HG02884 (cell line): ENCODE results near the gene TCIRG1.

Source experiments
- ATAC-seq: cut with Tn5 transposase; IDR thresholded peaks from one replicate; pipeline ENCODE4 v1.9.1; 2021; ENCODE audit warnings: mild to moderate bottlenecking, moderate library complexity; ENCODE audit not compliant: unreplicated experiment

TCIRG1 gene

GRCh38 chr11:68004551-68005335 is 34.1 kb upstream of the TCIRG1 start:
- ATAC-seq, result no peak

- no peak for ATAC-seq
Observed at GRCh38 chr11:68006606-68007166, 32.1 kb upstream of the TCIRG1 start.

- ATAC-seq, result no peak
Observed at GRCh38 chr11:68007498-68008380, 31.1 kb upstream of the TCIRG1 start.

- no peak for ATAC-seq
Observed at GRCh38 chr11:68008381-68009337, 30.2 kb upstream of the TCIRG1 start.

- no peak for ATAC-seq
Observed at GRCh38 chr11:68009391-68010089, 29.3 kb upstream of the TCIRG1 start.

- no peak for ATAC-seq
Observed at GRCh38 chr11:68010090-68011041, 28.5 kb upstream of the TCIRG1 start, which contains the start of gene ALDH3B1. TSS of gene ALDH3B1 (plus strand) at chr11:68010327. CDS start at chr11:68015298, 4,971 bp downstream.

GRCh38 chr11:68011051-68011943 is 27.5 kb upstream of the TCIRG1 start:
- no peak for ATAC-seq

GRCh38 chr11:68012044-68012842 is 26.6 kb upstream of the TCIRG1 start:
- no peak for ATAC-seq

- ATAC-seq, result no peak
Observed at GRCh38 chr11:68012843-68013610, 25.8 kb upstream of the TCIRG1 start.

GRCh38 chr11:68013611-68014156 is 25.1 kb upstream of the TCIRG1 start:
- no peak for ATAC-seq

GRCh38 chr11:68014157-68014946 is 24.5 kb upstream of the TCIRG1 start:
- ATAC-seq, result no peak

GRCh38 chr11:68014947-68015447 is 23.8 kb upstream of the TCIRG1 start:
- ATAC-seq, result no peak

GRCh38 chr11:68015467-68015866 is 23.4 kb upstream of the TCIRG1 start:
- ATAC-seq, result no peak

- ATAC-seq, result no peak
Observed at GRCh38 chr11:68016161-68016903, 22.5 kb upstream of the TCIRG1 start.
